CD4-positive, alpha-beta T cell (primary cell): ENCODE data around the gene SLC38A1. TPM values are rescaled to one million over a fixed set of nuclear protein-coding genes. Genes with fewer than 3 reads are reported as not detected.
A peak's percentile ranks its signal among the peaks of the same experiment; 100 is the strongest.

Experiments
- ATAC-seq: fragments of 200-7000 bp; cut with Tn5 transposase; one replicate; pipeline ENCODE4 v1.10.0; 2022; ENCODE audit warnings: mild to moderate bottlenecking; ENCODE audit not compliant: poor library complexity
- CTCF ChIA-PET: fragments of 350-600 bp; sonication (Branson Sonifier 250); formaldehyde crosslinking; loops from one replicate; lab custom pipeline; 2021; ENCODE audit warnings: antibody characterized with exemption, inconsistent platforms; lab: Charles Lee
- POLR2A ChIA-PET: fragments of 350-600 bp; sonication (Branson Sonifier 250); formaldehyde crosslinking; loops from one replicate; lab custom pipeline; 2021; ENCODE audit warnings: antibody characterized with exemption, inconsistent platforms; lab: Charles Lee
- DNase-seq, 14 experiments: peaks; one replicate each; pipeline ENCODE4 v3.0.0-alpha.2; 2013 to 2020; ENCODE audit warnings: mixed read lengths in 2 of 14
- H3K27ac ChIP-seq, 2 donors: one replicate each; pipeline versions ENCODE4 v1.5.1 to v1.7.0; 2013; ENCODE audit warnings: low read length in 2 of 2, low read depth in 1 of 2, mild to moderate bottlenecking in 1 of 2
- H3K27me3 ChIP-seq, 2 experiments: 1 replicate in 1 of 2; 2 replicates in 1 of 2; pipeline versions ENCODE4 v1.6.1 to v1.7.0; 2013; ENCODE audit warnings: low read length in 2 of 2, control low read depth in 1 of 2, mild to moderate bottlenecking in 1 of 2, moderate library complexity in 1 of 2; ENCODE audit not compliant: insufficient read depth in 2 of 2, control insufficient read depth in 1 of 2
- H3K36me3 ChIP-seq: one replicate; pipeline ENCODE4 v1.6.1; 2013; ENCODE audit warnings: low read length, control low read depth; ENCODE audit not compliant: insufficient read depth
- H3K4me1 ChIP-seq: one replicate; pipeline ENCODE4 v1.6.1; 2013; ENCODE audit warnings: low read length, control low read depth; ENCODE audit not compliant: insufficient read depth
- H3K4me3 ChIP-seq: one replicate; pipeline ENCODE4 v1.5.1; 2013; ENCODE audit warnings: mild to moderate bottlenecking, low read length, moderate library complexity
- H3K9me3 ChIP-seq, 2 experiments: 1 replicate in 1 of 2; 2 replicates in 1 of 2; pipeline versions ENCODE4 v1.6.1 to v1.7.0; 2013; ENCODE audit warnings: low read length in 2 of 2, mild to moderate bottlenecking in 2 of 2, control low read depth in 1 of 2, moderate library complexity in 1 of 2; ENCODE audit not compliant: control insufficient read depth in 1 of 2, insufficient read depth in 1 of 2
- H3K27ac Mint-ChIP-seq: one replicate; pipeline ENCODE4 v1.8.0; 2020; ENCODE audit warnings: mixed read lengths
- H3K27me3 Mint-ChIP-seq: one replicate; pipeline ENCODE4 v1.8.0; 2021; ENCODE audit warnings: mixed read lengths
- H3K36me3 Mint-ChIP-seq: one replicate; pipeline ENCODE4 v1.8.0; 2021; ENCODE audit warnings: low read depth, mixed read lengths
- H3K4me1 Mint-ChIP-seq: one replicate; pipeline ENCODE4 v1.8.0; 2021; ENCODE audit warnings: low read depth, mixed read lengths
- H3K4me3 Mint-ChIP-seq: one replicate; pipeline ENCODE4 v1.8.0; 2020; ENCODE audit warnings: mild to moderate bottlenecking, mixed read lengths
- H3K9me3 Mint-ChIP-seq: one replicate; pipeline ENCODE4 v1.8.0; 2020; ENCODE audit warnings: mixed read lengths
- CTCF ChIP-seq: fragments of 200-600 bp; IDR thresholded peaks from one replicate; pipeline ENCODE4 v1.8.0; 2022; ENCODE audit warnings: antibody characterized with exemption, mild to moderate bottlenecking
- intact Hi-C, 2 experiments: fragments of 100-400 bp; cut with DNase I in 1 of 2; cut with micrococcal nuclease in 1 of 2; formaldehyde crosslinking; loops; one replicate each; pipeline versions ENCODE4 v1.15.1 to v1.9.0; 2023 to 2025; cut with DNase I, micrococcal nuclease
- total RNA-seq, 174 experiments: library from RNA in 2 of 174; stranded (reverse) in 2 of 174; gene quantifications; one replicate each; pipeline ENCODE4 v1.2.3 and lab custom pipeline; 2021 to 2026

The SLC38A1 gene
- total RNA-seq, 2 experiments from 2014 or later: 327 to 346 TPM

GRCh38 chr12:46158501-46158900 lies 110.3 kb downstream of the SLC38A1 start:
- TF ChIP-seq CTCF: no peak
- peaks cover 5% of the 10 kb centered on the region for H3K36me3 Mint-ChIP-seq
- ChIA-PET POLR2A (interaction anchor here (1.3 to 2.8 kb wide), 2 partner anchors 21 to 111 kb away, joined by 4 to 11 read pairs; partner anchors contain the start of gene SLC38A1), CTCF (no interaction called here)
- ATAC-seq: no peak
- H3K27ac Mint-ChIP-seq: no peak overlapping the region
- no peaks in the 10 kb centered on the region for H3K9me3 Mint-ChIP-seq
- H3K4me3 ChIP-seq: no peak overlapping the region
- no peaks in the 10 kb centered on the region for H3K4me1 ChIP-seq
- DNase-seq: no peak
- H3K27me3 Mint-ChIP-seq: no peaks in the 10 kb centered on the region
- H3K9me3 ChIP-seq: peaks cover 0 to 6% of the 10 kb centered on the region in 2 experiments
- intact Hi-C loops: loop anchor here in 1 of 2 experiments (10.0 kb wide), 1 partner anchor 216 kb away; the partner anchor contains the start of gene SLC38A2
- no peaks in the 10 kb centered on the region for H3K36me3 ChIP-seq
- no peaks in the 10 kb centered on the region for H3K27me3 ChIP-seq
- no peak overlapping the region for H3K27ac ChIP-seq
- peaks cover 13% of the 10 kb centered on the region for H3K4me1 Mint-ChIP-seq
- H3K4me3 Mint-ChIP-seq: no peak overlapping the region

- Mint-ChIP-seq H3K9me3 (no peaks in the 10 kb centered on the region), H3K4me1 (peaks cover 18% of the 10 kb centered on the region), H3K36me3 (peaks cover 5% of the 10 kb centered on the region), H3K27ac (no peak overlapping the region), H3K27me3 (peaks cover 6% of the 10 kb centered on the region), H3K4me3 (no peak overlapping the region)
- ChIA-PET POLR2A (interaction anchor here (0.7 to 1.8 kb wide), 2 partner anchors 112 to 115 kb away, joined by 5 to 6 read pairs; partner anchors contain the start of gene SLC38A1), CTCF (interaction anchor here (1.3 to 1.9 kb wide), 2 partner anchors 30 to 148 kb away, joined by 6 to 7 read pairs; no protein-coding TSS in a partner anchor)
- intact Hi-C loops: loop anchor here (1.0 to 10.0 kb wide), 6 partner anchors 58 to 1533 kb away; partner anchors contain the start of gene SLC38A2 (in 1 of the 2)
- Histone ChIP-seq H3K9me3 (peaks cover 0 to 6% of the 10 kb centered on the region in 2 experiments), H3K27ac (no peak overlapping the region), H3K36me3 (no peaks in the 10 kb centered on the region), H3K4me3 (no peak overlapping the region), H3K4me1 (no peaks in the 10 kb centered on the region), H3K27me3 (no peaks in the 10 kb centered on the region)
- DNase-seq: no peak
- ATAC-seq: no peak
- TF ChIP-seq CTCF: no peak
Measured at GRCh38 chr12:46154221-46154985, 114.4 kb downstream of the SLC38A1 start.

GRCh38 chr12:46153268-46153872 lies 115.5 kb downstream of the SLC38A1 start:
- no peak for ATAC-seq
- Mint-ChIP-seq H3K4me1 (peaks cover 18% of the 10 kb centered on the region), H3K27me3 (peaks cover 10% of the 10 kb centered on the region), H3K9me3 (no peaks in the 10 kb centered on the region), H3K4me3 (no peak overlapping the region), H3K27ac (no peak overlapping the region), H3K36me3 (peaks cover 5% of the 10 kb centered on the region)
- H3K27ac ChIP-seq: no peak overlapping the region
- no peaks in the 10 kb centered on the region for H3K4me1 ChIP-seq
- ChIA-PET CTCF (interaction anchor here (1.3 to 1.9 kb wide), 2 partner anchors 28 to 149 kb away, joined by 6 to 7 read pairs; no protein-coding TSS in a partner anchor), POLR2A (interaction anchor here (0.7 to 1.8 kb wide), 2 partner anchors 113 to 116 kb away, joined by 5 to 6 read pairs; partner anchors contain the start of gene SLC38A1)
- DNase-seq: peak in 3 of 14 experiments; percentile 51 to 58 (median 57)
- intact Hi-C loops: loop anchor here (1.0 to 10.0 kb wide), 8 partner anchors 59 to 1534 kb away; partner anchors contain the start of gene SLC38A2 (in 1 of the 2)
- peaks cover 0 to 6% of the 10 kb centered on the region in 2 experiments for H3K9me3 ChIP-seq
- H3K36me3 ChIP-seq: no peaks in the 10 kb centered on the region
- no peaks in the 10 kb centered on the region for H3K27me3 ChIP-seq
- peak; percentile 90 for TF ChIP-seq CTCF
- H3K4me3 ChIP-seq: no peak overlapping the region
